ENCODE data around the gene OMD.
"Not testable (repeated sequence)": the region's sequence is repeated elsewhere in the genome, so short reads cannot be mapped to it uniquely, and the experiment has no call there.

Gene OMD

GRCh38 chr9:92422611-92423338 lies 1.5 kb downstream of the OMD start:
- Histone ChIP-seq H3K36me3 (ENCODE audit: control insufficient read depth in 2 of 2, insufficient read depth in 2 of 2, low read length in 2 of 2) (no peaks in the 10 kb centered on the region), H3K27ac (ENCODE audit: low read depth in 2 of 2, low read length in 2 of 2) (no peak overlapping the region), H3K9ac (ENCODE audit: low read depth in 1 of 2, low read length in 2 of 2) (no peak overlapping the region), H3K27me3 (ENCODE audit: control insufficient read depth in 2 of 2, insufficient read depth in 2 of 2, low read length in 2 of 2) (no peaks in the 10 kb centered on the region), H3K4me3 (ENCODE audit: low read length in 2 of 2) (no peak overlapping the region), H3K4me1 (ENCODE audit: control insufficient read depth in 2 of 2, insufficient read depth in 2 of 2, low read length in 2 of 2) (peaks cover 0 to 2% of the 10 kb centered on the region in 2 donors), H3K9me3 (ENCODE audit: control insufficient read depth in 2 of 2, low read length in 2 of 2) (no peaks in the 10 kb centered on the region)

GRCh38 chr9:92414566-92414965 lies 9.7 kb downstream of the OMD start:
- Histone ChIP-seq H3K27me3 (ENCODE audit: control insufficient read depth in 2 of 2, insufficient read depth in 2 of 2, low read length in 2 of 2) (no peaks in the 10 kb centered on the region), H3K4me1 (ENCODE audit: control insufficient read depth in 2 of 2, insufficient read depth in 2 of 2, low read length in 2 of 2) (no peaks in the 10 kb centered on the region)

GRCh38 chr9:92411157-92411556 lies 13.1 kb downstream of the OMD start:
- not testable (repeated sequence) for H3K4me1 ChIP-seq (ENCODE audit: control insufficient read depth in 2 of 2, insufficient read depth in 2 of 2, low read length in 2 of 2); H3K36me3 ChIP-seq (ENCODE audit: control insufficient read depth in 2 of 2, insufficient read depth in 2 of 2, low read length in 2 of 2); H3K9me3 ChIP-seq (ENCODE audit: control insufficient read depth in 2 of 2, low read length in 2 of 2); H3K4me3 ChIP-seq (ENCODE audit: low read length in 2 of 2); H3K27me3 ChIP-seq (ENCODE audit: control insufficient read depth in 2 of 2, insufficient read depth in 2 of 2, low read length in 2 of 2); H3K9ac ChIP-seq (ENCODE audit: low read depth in 1 of 2, low read length in 2 of 2); H3K27ac ChIP-seq (ENCODE audit: low read depth in 2 of 2, low read length in 2 of 2)

More at GRCh38 chr9:92414566-92414965, 9.7 kb downstream of the OMD start:
- Histone ChIP-seq H3K9me3 (ENCODE audit: control insufficient read depth in 2 of 2, low read length in 2 of 2) (no peaks in the 10 kb centered on the region), H3K27ac (ENCODE audit: low read depth in 2 of 2, low read length in 2 of 2) (no peak overlapping the region), H3K9ac (ENCODE audit: low read depth in 1 of 2, low read length in 2 of 2) (no peak overlapping the region), H3K4me3 (ENCODE audit: low read length in 2 of 2) (no peak overlapping the region), H3K36me3 (ENCODE audit: control insufficient read depth in 2 of 2, insufficient read depth in 2 of 2, low read length in 2 of 2) (no peaks in the 10 kb centered on the region)

GRCh38 chr9:92408747-92409478 lies 15.4 kb downstream of the OMD start:
- Histone ChIP-seq H3K27ac (ENCODE audit: low read depth in 2 of 2, low read length in 2 of 2) (no peak overlapping the region), H3K4me1 (ENCODE audit: control insufficient read depth in 2 of 2, insufficient read depth in 2 of 2, low read length in 2 of 2) (peaks cover 7 to 12% of the 10 kb centered on the region in 2 donors), H3K9ac (ENCODE audit: low read depth in 1 of 2, low read length in 2 of 2) (no peak overlapping the region), H3K27me3 (ENCODE audit: control insufficient read depth in 2 of 2, insufficient read depth in 2 of 2, low read length in 2 of 2) (no peaks in the 10 kb centered on the region), H3K4me3 (ENCODE audit: low read length in 2 of 2) (no peak overlapping the region), H3K36me3 (ENCODE audit: control insufficient read depth in 2 of 2, insufficient read depth in 2 of 2, low read length in 2 of 2) (no peaks in the 10 kb centered on the region), H3K9me3 (ENCODE audit: control insufficient read depth in 2 of 2, low read length in 2 of 2) (no peaks in the 10 kb centered on the region)

GRCh38 chr9:92407818-92408217 lies 16.5 kb downstream of the OMD start:
- Histone ChIP-seq H3K4me1 (ENCODE audit: control insufficient read depth in 2 of 2, insufficient read depth in 2 of 2, low read length in 2 of 2) (peaks cover 7 to 12% of the 10 kb centered on the region in 2 donors), H3K9ac (ENCODE audit: low read depth in 1 of 2, low read length in 2 of 2) (no peak overlapping the region), H3K27me3 (ENCODE audit: control insufficient read depth in 2 of 2, insufficient read depth in 2 of 2, low read length in 2 of 2) (no peaks in the 10 kb centered on the region), H3K9me3 (ENCODE audit: control insufficient read depth in 2 of 2, low read length in 2 of 2) (no peaks in the 10 kb centered on the region), H3K27ac (ENCODE audit: low read depth in 2 of 2, low read length in 2 of 2) (no peak overlapping the region), H3K4me3 (ENCODE audit: low read length in 2 of 2) (no peak overlapping the region), H3K36me3 (ENCODE audit: control insufficient read depth in 2 of 2, insufficient read depth in 2 of 2, low read length in 2 of 2) (no peaks in the 10 kb centered on the region)

- Histone ChIP-seq H3K9ac (ENCODE audit: low read depth in 1 of 2, low read length in 2 of 2) (no peak overlapping the region), H3K9me3 (ENCODE audit: control insufficient read depth in 2 of 2, low read length in 2 of 2) (no peaks in the 10 kb centered on the region), H3K27ac (ENCODE audit: low read depth in 2 of 2, low read length in 2 of 2) (peak overlapping the region; percentile 19 to 50), H3K4me3 (ENCODE audit: low read length in 2 of 2) (peak overlapping the region; percentile 37 to 54), H3K4me1 (ENCODE audit: control insufficient read depth in 2 of 2, insufficient read depth in 2 of 2, low read length in 2 of 2) (peaks cover 7 to 12% of the 10 kb centered on the region in 2 donors), H3K27me3 (ENCODE audit: control insufficient read depth in 2 of 2, insufficient read depth in 2 of 2, low read length in 2 of 2) (no peaks in the 10 kb centered on the region), H3K36me3 (ENCODE audit: control insufficient read depth in 2 of 2, insufficient read depth in 2 of 2, low read length in 2 of 2) (no peaks in the 10 kb centered on the region)
Observed at GRCh38 chr9:92406477-92406876, 17.8 kb downstream of the OMD start.

GRCh38 chr9:92405818-92406217 lies 18.5 kb downstream of the OMD start:
- no peaks in the 10 kb centered on the region for H3K36me3 ChIP-seq (ENCODE audit: control insufficient read depth in 2 of 2, insufficient read depth in 2 of 2, low read length in 2 of 2)
- peak overlapping the region in 1 of 2 donors; percentile 54 for H3K4me3 ChIP-seq (ENCODE audit: low read length in 2 of 2)
- no peaks in the 10 kb centered on the region for H3K9me3 ChIP-seq (ENCODE audit: control insufficient read depth in 2 of 2, low read length in 2 of 2)
- H3K27me3 ChIP-seq (ENCODE audit: control insufficient read depth in 2 of 2, insufficient read depth in 2 of 2, low read length in 2 of 2) = no peaks in the 10 kb centered on the region
- H3K27ac ChIP-seq (ENCODE audit: low read depth in 2 of 2, low read length in 2 of 2) = peak overlapping the region in 1 of 2 donors; percentile 19
- peaks cover 7 to 12% of the 10 kb centered on the region in 2 donors for H3K4me1 ChIP-seq (ENCODE audit: control insufficient read depth in 2 of 2, insufficient read depth in 2 of 2, low read length in 2 of 2)
- H3K9ac ChIP-seq (ENCODE audit: low read depth in 1 of 2, low read length in 2 of 2) = no peak overlapping the region

- Histone ChIP-seq H3K27me3 (ENCODE audit: control insufficient read depth in 2 of 2, insufficient read depth in 2 of 2, low read length in 2 of 2) (no peaks in the 10 kb centered on the region), H3K36me3 (ENCODE audit: control insufficient read depth in 2 of 2, insufficient read depth in 2 of 2, low read length in 2 of 2) (no peaks in the 10 kb centered on the region), H3K9me3 (ENCODE audit: control insufficient read depth in 2 of 2, low read length in 2 of 2) (no peaks in the 10 kb centered on the region), H3K27ac (ENCODE audit: low read depth in 2 of 2, low read length in 2 of 2) (no peak within 1 kb of the TSS), H3K4me1 (ENCODE audit: control insufficient read depth in 2 of 2, insufficient read depth in 2 of 2, low read length in 2 of 2) (peaks cover 7 to 12% of the 10 kb centered on the region in 2 donors), H3K9ac (ENCODE audit: low read depth in 1 of 2, low read length in 2 of 2) (no peak within 1 kb of the TSS), H3K4me3 (ENCODE audit: low read length in 2 of 2) (no peak within 1 kb of the TSS)
Observed at GRCh38 chr9:92404042-92404836, 20.0 kb downstream of the OMD start, which contains the start of gene OGN. OGN (minus strand) TSS chr9:92404578; CDS start chr9:92403407, 1,171 bp downstream.

- Histone ChIP-seq H3K27ac (ENCODE audit: low read depth in 2 of 2, low read length in 2 of 2) (no peak overlapping the region), H3K27me3 (ENCODE audit: control insufficient read depth in 2 of 2, insufficient read depth in 2 of 2, low read length in 2 of 2) (no peaks in the 10 kb centered on the region), H3K9ac (ENCODE audit: low read depth in 1 of 2, low read length in 2 of 2) (no peak overlapping the region), H3K4me1 (ENCODE audit: control insufficient read depth in 2 of 2, insufficient read depth in 2 of 2, low read length in 2 of 2) (peaks cover 7 to 12% of the 10 kb centered on the region in 2 donors), H3K36me3 (ENCODE audit: control insufficient read depth in 2 of 2, insufficient read depth in 2 of 2, low read length in 2 of 2) (no peaks in the 10 kb centered on the region), H3K9me3 (ENCODE audit: control insufficient read depth in 2 of 2, low read length in 2 of 2) (no peaks in the 10 kb centered on the region), H3K4me3 (ENCODE audit: low read length in 2 of 2) (no peak overlapping the region)
Observed at GRCh38 chr9:92402826-92403745, 21.2 kb downstream of the OMD start.
